Measurements from ENCODE around the gene ORMDL3.
"Not testable (repeated sequence)": the region's sequence is repeated elsewhere in the genome, so short reads cannot be mapped to it uniquely, and the experiment has no call there.

ORMDL3 gene

DNA sequence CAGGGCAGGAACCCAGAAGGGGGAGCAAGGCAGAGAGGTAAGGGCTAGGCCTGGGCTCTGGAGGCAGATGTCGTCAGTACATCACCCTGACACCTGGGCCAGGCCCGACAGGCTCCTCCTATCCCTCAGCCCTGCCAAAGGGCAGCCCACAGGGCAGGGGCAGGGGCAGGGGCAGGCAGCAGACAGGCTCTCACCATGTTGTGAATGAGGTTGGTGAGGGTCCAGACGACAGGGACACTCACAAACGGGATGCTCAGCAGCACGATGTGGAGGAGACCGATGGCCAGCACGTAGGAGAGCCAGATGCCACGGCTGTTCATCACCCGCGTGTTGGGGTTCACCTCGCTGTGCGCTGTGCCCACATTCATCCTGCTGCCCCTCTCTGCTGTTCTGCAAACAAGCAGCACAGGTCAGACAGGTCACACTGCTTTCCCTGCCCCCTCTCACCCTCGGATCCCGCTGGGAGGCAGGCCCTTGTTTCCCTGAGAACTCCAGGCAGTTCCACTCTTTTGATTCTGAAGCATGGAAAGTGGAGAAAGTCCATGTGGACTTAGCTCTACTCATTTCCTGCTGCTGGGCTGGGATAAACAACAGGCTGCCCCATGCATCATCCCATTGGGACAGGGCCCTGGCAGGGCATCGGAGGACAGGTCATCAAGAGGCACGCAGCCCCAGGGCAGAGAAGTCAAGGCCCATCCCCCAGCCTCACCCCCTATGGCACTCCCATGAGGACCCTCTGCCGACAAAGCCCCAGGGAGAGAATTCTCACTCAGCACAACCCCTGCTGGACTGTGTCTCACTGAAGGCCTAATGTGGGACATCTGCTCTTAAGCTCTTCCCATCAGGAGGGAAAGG is 3.3 kb downstream of the ORMDL3 start:
- no peak for DNase-seq (ENCODE audit: low read depth)

DNA sequence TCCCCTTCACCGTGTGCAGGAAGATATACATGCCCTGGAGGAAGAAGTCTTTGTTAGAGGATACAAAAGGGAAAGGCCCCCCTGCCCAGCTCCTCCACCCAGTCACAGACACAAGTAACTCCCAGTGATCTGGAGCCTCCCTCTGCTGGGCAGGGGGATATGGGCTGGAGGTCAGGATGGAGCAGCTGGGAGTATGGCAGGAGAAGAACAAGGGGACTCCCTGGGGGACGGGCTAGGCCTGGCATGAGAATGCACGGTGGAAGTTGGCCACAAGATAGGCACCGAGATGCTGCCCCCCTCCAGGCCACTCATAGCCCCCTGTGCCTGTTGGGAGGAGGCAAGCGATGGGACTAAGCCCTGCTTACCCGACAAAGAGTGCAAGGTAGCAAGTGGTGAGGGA is 4.2 kb downstream of the ORMDL3 start:
- no peak for DNase-seq (ENCODE audit: low read depth)

DNA sequence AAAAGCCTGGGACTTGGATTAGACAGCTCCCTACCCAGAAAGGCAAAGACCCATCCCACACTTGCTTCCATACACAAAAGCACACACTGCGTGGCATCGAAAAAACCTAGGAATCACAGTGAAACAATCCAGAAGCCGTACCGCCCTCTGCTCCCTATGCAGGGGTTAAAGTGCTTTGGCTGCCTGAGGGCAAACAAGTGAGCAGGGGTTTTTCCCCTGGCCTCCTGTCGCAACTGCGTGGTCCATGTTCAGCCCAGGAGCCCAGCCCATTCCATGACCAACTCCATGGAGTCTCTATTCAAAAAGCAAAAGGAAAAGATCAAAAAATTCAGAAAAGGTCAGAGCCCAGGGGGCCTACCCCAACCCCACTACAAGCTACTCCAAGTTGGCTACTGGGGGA is 5.4 kb downstream of the ORMDL3 start:
- DNase-seq (ENCODE audit: low read depth), result no peak

DNA sequence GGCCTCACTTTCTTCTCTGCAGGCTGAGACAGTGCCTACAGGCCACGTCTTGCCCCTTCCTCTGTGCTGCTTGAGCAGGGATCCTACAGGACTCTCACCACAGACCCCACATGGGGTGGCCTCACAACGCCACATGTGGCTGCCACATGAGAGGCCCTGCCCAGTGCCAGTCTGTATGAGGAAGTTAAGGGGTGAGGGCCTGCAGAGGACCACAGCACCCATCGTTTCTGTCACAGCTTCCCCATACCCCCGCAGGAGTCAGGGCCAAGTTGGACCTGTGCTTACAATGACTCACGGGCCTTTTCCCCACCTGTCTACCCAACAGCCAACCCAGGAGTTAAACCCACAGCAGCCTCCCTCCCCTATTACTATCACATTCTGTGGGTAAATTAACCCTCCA is 6.1 kb downstream of the ORMDL3 start:
- no peak for DNase-seq (ENCODE audit: low read depth)

DNA sequence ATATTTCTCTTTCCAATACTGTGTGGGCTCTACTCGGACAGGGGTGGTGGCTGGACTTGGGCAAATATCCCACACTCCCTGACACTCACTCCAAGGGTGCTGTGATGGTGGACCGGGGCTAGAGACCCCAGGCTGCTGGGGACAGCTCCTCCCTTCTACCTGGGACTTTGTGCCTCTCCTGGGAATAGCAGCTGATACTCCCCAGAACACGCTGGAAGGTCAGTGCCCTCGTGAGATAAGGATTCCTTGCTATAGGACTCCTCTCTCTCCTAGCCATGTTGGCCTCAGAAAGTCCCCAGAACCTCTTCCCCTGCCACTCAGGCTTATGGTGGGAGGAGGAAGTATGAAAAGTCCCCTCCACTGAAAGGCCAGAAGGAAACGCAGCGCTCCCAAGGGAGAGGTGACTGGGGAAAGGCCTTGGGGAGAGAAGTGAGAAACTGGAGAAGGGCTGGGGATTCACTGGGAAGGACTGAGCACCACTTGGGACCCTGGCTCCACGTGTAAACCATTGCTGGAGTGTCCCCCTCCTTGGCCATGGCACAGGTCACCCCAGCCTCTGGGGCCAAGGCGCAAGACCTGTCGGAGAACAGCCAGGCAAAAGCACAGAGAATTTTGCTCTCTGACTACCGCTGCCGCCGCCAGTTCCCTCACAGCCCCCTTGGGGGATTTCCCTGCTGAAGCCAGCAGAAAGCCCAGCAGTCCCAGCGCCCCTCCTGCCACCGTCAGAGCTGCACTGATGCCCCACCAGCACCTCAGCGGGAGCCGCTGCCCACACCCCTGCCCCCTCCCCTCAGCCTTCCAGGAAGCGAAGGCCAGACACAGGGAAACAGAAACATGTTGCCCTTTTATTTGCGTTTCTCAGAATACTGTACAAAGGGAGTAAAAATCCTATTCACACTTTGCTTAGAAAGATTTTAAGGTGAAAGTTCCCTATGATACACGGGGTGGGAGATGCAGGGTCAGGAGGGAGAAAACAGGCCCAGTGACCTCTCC is 6.9 kb downstream of the ORMDL3 start:
- peak; percentile 53 for DNase-seq (ENCODE audit: low read depth)

DNA sequence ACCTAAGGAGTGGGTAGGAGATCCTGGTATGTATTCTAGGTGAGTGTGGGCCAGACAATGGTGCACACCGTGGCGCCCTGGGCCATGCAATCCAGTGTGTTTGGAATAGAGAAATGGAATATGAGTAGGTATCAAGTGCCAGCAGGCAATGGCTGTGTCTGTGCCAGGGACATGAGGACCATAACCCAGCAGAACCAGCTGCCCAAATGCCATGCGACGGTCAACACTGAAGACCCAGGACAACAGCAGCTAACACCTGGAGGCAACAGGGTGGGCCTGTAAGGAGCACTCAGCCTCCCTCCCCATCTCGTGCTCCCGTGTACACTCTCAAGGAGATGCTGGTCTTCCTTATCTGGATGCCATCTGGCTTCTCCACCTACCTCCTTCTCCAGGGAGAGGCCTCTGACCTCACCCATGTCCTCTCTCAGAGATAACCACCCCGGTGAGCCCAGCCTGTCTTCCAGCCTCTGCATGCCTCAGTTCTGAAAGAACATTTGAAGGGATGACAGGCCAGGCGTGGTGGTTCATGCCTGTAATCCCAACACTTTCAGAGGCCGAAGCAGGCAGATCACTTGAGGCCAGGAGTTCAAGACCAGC is 8.2 kb downstream of the ORMDL3 start:
- DNase-seq (ENCODE audit: low read depth), result no peak

DNA sequence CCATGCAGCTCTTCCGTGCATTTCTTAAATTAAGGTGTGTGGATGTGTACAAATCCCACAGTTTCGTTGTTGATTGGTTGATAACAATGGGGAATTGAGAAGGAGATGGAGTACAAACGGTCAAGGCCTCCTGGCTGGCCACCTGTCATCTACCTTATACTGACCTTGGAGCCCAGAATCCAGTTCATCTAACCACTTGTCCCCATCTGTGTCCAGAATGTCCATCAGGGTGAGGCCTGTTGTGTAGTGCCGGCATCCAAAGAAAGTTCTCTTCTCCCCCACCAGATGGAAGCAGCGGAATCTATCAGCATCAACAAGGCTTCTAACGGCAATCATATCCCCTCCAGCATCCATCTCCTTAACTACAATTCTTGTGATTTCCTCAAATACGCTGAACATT is 10.5 kb downstream of the ORMDL3 start:
- no peak for DNase-seq (ENCODE audit: low read depth)

DNA sequence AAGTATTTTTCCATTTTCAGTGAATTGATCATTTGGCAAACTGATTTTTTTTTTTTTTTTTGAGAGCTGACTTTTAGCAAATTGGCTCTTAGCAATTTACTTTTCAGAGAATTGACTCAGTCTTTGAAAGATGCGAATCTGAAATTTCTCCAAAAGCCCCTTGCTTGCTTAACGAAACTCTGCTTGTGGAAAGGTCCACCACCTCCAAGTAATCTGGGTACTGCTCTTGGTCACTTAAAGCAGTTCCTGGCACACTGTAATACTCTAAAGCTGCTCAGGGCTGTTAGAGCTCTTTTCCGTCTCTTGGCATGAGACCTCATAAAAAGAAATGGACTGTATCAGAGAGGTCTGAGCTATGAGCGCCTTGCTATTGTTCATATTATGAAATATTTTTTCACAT is 11.8 kb downstream of the ORMDL3 start:
- no peak for DNase-seq (ENCODE audit: low read depth)

DNA sequence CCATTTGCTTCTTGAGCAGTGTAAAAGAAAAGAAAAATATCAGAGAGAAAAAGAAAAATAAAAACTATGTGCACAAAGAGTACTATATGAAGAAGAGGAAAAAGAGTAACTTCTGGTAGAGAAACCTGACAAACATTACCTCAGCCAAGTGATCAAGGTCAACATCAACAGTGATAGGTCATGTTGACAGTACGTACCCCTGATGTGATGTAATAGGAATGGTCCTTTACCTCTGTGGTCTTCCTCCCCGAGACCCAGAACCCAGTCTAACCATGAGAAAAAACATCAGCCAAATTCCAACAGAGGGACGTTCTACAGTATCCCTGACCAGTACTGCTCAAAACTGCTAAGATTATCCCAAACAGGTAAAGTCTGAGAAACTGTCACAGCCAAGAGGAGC is 13.4 kb downstream of the ORMDL3 start:
- no peak for DNase-seq (ENCODE audit: low read depth)

DNA sequence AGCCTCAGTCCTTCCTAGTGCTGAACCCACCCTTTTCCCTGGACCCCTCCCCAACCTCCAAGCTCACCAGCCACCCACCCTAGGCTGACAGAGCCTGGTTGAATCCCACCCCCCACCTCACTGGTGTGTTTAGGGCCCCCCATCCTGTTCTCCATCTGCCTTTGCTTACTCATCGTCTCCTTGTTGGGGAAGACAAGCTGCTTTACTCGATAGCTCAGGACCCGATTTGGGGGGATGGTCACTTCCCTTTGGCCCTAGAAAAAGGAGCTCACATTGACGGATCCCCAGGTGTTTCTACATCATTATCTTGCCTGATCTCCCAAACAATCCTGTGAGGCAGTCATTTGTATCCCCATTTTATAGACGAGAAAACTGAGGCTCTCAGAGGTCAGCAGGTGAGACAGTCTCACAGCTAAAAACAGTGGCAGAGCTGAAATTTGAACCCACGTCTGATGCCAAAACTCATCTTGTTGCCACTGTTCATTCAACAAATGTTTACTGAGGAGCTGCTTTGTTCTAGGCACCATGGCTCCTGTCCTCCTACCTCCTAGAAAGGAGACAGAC is 18.5 kb downstream of the ORMDL3 start:
- no peak for DNase-seq (ENCODE audit: low read depth)

DNA sequence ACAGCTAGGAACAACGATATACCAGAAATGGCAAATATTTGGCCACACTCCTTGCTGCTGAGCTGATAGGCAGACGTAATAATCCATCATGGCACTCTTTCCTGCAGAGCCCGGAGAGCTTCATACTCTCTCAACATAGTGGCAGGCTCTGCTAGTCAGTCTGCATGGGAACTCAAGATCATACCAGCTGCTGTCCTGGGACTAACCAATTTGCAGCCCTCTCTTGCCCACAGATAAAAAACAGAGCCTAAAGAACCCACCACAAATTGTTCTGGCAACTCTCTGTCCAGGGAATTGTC is 22.5 kb downstream of the ORMDL3 start:
- DNase-seq (ENCODE audit: low read depth), result no peak

DNA sequence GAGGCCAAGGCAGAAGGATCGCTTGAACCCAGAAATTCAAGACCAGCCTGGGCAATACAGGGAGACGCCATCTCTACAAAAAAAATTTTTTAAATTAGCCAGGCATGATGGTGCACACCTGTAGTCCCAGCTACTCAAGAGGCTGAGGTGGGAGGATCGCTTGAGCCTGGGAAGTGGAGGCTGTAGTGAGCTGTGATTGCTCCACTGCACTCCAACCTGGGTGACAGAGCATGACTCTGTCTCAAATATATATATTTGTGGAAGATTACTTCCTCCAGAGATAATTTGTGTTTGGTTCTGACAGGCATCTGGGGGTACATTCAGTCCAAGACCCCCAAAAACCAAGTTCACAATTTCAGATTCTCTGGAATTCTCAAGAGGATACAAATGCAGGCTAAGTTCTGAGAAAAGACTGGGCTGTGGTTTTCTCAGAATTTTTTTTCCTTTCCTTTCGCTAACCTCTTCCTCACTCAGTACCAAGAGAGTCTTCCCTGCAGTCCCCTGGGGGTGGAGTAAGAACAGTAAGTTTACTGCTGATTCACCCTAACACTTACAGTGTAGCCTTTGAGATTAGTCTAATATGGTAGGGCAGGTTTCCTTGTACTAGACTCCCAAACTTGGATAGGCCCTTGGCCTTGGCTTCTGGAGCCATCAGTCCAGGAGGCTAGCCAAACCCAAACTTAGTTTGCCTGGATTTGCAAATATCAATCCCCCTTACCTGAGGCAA is 24.1 kb downstream of the ORMDL3 start:
- DNase-seq (ENCODE audit: low read depth), result no peak

DNA sequence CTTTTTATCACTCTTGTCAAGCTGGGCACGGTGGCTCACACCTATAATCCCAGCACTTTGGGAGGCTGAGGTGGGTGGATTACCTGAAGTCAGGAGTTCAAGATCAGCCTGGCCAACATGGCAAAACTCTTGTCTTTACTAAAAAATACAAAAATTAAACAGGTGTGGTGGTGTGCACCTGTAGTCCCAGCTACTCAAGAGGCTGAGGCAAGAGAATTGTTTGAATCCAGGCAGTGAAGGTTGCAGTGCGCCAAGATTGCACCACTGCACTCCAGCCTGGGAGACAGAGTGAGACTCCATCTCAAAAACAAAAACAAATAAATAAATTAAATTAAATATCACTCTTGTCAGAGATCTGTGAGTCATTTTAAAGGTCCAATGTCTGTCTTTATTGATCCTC is 25.4 kb downstream of the ORMDL3 start:
- not testable (repeated sequence) for DNase-seq (ENCODE audit: low read depth)

DNA sequence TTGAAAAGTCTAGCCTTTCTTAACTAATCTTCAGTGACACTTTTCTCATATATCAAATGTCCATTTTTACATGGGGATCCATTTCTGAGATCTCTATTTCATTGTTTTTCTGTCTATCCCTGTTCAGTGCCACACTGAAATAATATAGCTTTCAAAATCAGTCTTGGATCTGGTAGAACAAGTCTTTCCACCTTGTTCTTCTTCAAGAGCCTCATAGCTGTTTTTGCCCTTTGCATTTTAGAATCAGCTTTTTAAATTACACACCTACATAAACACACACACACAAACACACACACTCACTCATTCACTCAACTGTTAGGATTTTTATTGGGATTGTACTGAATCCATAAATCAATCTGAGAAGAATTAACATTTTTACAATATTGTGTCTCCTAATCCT is 28.2 kb downstream of the ORMDL3 start:
- no peak for DNase-seq (ENCODE audit: low read depth)

DNA sequence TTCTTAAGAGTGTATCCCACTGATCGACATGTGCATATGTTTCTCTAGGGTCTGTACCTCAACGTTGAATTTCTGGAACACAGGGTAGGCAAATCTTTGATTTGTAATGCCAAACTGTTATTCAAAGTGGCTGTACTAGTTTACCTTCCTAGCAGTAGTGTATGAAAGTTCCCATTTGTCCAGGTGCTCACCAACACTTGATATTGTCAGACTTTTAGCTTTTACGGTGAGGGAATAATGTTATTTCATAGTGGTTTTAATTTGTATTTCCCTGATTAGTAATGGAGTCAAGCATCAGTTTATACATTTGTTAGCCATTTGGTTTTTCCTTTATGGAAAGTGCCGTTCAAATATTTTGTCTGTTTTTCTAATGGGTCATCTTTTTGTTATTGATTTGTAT is 29.3 kb downstream of the ORMDL3 start:
- DNase-seq (ENCODE audit: low read depth), result no peak

DNA sequence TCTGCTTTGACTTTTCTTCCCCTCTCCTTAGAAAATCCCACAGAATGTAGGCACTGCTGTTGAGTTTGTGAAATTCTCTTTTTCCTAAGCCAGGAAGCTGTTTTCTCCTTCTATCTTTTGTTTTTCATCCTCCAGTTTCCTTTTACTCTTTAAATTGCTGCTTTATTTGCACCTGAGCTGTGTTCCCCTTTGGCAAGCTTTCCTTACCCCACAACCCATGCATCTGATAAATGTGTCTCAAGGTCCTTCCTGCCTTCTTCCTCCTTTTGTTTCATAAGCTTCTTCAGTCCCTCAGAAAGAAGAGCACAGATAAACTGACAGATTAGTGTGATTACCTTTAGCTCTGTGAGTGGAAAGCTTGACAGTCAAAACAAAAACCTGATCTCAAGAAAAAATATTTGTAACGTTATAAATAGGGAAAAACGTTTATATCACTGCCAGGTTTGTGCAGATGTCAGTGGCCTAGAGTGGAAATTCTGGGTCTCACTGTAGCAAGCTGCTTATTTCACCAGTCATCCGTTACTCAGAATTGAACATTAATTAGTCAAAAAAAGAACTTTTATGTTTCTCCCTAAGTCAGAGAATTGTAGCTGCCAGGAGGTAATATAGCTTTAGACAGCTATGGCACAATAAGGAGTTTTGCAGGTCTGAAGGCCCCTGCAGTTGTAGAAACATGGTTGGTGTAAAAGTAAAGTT is 32.6 kb downstream of the ORMDL3 start:
- no peak for DNase-seq (ENCODE audit: low read depth)

DNA sequence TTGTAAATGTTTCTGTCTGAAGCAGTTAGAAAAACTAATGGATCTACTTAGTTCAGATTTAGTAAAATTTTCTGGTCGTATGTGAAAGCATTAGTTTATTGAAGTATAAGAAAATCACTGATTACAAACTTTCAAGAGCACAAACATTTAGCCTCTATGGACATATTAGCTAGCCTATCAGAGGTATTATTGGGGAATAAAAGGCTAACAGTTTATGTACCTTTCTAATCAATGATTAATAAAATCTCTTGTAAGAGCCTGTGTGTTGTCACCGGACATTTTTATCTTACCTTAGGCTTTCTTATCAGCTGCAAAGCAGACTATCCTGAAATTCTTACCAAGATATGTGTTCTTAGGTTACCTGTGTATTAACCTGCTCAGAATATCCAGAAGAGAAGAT is 38.2 kb downstream of the ORMDL3 start:
- no peak for DNase-seq (ENCODE audit: low read depth)

DNA sequence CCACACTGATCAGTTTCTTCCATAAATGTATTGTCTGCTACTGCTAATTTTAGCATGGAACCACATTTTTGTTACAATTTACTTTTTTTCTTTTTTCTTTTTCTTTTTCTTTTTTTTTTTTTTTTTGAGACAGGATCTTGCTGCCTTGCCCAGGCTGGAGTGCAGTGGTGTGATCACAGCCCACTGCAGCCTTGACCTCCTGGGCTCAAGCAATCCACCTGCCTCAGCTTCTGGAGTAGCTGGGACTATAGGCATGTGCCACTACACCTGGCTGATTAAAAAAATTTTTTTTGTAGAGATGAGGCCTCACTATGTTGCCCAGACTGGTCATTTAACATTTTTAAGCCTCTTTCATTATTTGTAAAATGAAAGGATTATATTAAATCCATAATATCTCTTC is 40.3 kb downstream of the ORMDL3 start:
- no peak for DNase-seq (ENCODE audit: low read depth)

DNA sequence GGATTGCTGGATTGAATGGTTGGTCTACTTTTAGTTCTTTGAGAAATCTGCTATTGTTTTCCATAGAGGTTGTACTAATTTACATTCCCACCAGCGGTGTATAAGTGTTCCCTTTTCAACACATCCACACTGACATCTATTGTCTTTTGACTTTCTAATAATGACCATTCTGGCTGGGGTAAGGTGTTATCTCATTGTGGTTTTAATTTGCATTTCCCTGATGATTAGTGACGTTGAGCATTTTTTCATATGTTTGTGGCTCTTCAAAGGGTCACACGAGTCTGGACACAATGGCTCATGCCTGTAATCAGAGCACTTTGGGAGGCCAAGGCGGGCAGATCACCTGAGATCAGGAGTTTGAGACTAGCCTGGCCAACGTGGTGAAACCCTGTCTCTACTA is 41.3 kb downstream of the ORMDL3 start:
- not testable (repeated sequence) for DNase-seq (ENCODE audit: low read depth)

DNA sequence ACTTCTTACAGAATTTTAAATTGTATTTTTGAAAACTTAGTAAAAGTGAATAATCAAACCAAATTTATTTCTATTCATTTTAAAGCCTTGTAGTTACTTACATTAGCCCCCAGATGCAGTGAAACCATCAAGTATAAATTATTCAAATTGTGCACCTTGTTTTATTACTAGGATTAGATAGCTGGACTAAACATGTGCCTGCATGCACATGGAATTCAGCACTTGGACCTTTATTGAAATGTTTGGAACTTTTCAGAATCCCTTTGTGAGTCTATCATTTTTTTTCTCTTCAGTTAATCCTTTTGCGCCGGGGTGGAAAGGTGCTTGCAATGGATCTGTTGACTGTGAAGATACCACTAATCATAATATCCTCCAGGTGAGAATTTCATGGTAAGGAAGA is 54.6 kb downstream of the ORMDL3 start:
- no peak for DNase-seq (ENCODE audit: low read depth)

DNA sequence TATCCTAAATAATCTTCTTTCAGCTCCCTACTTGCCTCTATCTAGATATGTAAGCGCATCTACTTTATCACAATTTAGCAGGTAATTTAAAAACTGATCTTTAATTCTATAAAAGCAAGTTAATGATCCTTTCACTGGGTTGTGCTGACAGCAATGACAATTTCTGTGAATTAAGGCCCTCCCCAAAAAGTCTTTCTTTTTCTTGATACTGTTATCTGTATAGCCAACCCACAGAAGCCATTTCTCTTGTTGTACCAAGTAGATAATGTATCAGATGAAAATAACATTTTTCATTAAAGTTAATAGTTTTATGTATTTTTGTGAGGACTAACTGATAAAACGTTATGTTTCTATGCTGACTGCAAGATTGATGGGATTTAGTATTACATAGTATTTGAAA is 55.6 kb downstream of the ORMDL3 start:
- no peak for DNase-seq (ENCODE audit: low read depth)
